Measurements from ENCODE around the gene GAS2L1. TPM values are rescaled to one million over a fixed set of nuclear protein-coding genes. Genes with fewer than 3 reads are reported as not detected.
A peak's percentile ranks its signal among the peaks of the same experiment; 100 is the strongest.

The GAS2L1 gene
- total RNA-seq, 2 donors from 2014 or later: 0.41 to 0.79 TPM

GRCh38 chr22:29267858-29268510 lies 38.5 kb upstream of the GAS2L1 start, which contains the start of the genes EWSR1 and RHBDD3:
TSS of gene EWSR1 (plus strand) at chr22:29268268. CDS start at chr22:29268337, 69 bp downstream.
TSS of gene RHBDD3 (minus strand) at chr22:29267981. CDS start at chr22:29265626, 2,355 bp downstream.
- Mint-ChIP-seq H3K36me3 (ENCODE audit: insufficient read depth in 2 of 2) (peaks cover 13 to 28% of the 10 kb centered on the region in 2 donors), H3K27me3 (ENCODE audit: low read depth) (no peaks in the 10 kb centered on the region), H3K27ac (peak within 1 kb of the TSS; percentile 98), H3K4me3 (peak within 1 kb of the TSS; percentile 81 to 98), H3K9me3 (no peaks in the 10 kb centered on the region), H3K4me1 (ENCODE audit: low read depth) (peaks cover 54% of the 10 kb centered on the region)
- ATAC-seq (replicated peaks in 1 of 2) (peak; percentile 92 to 93), DNase-seq (peak; percentile 96 to 99)

DNA sequence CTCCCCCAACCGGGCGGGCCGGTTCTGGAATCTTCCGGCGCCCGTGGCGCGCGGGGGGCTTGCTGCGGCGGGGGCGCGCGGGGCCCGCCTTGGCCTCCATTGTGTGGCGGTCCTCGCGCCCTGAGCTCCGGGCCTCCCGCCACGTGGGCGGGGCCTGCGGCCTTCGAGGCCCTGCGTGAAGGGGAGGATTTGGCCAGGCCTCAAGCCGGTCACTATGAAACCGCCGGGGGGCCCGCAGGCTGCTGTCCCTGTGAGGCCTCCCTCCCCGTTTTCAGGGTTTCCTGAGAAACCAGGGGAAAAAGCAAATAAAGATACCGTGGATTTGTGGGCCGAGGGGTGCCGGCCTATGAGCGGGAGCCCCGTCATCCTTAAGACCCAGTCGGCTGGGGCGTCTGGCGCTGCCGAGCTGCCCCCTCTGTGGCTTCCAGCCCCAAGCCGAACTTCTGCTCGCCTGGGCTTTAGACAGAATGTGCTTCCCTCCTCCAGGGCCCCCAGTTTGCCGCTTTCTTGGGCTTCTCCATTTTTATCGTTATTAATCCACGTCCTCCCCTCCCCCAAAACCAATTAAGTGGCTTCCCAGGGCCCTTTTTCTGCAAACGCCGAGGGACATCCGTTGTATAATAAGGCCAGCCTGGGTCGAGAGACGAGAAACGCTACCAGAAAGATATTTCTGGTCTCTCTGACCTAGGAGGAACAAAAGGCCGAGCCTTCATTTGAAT lies 37.8 kb upstream of the GAS2L1 start:
- peak overlapping the region; percentile 81 to 98 for H3K4me3 Mint-ChIP-seq
- ATAC-seq (replicated peaks in 1 of 2) (peak; percentile 32 to 35), DNase-seq (peak; percentile 51 to 54)
- H3K27ac Mint-ChIP-seq: peak overlapping the region; percentile 98
- H3K27me3 Mint-ChIP-seq (ENCODE audit: low read depth): no peaks in the 10 kb centered on the region
- H3K9me3 Mint-ChIP-seq: no peaks in the 10 kb centered on the region
- H3K36me3 Mint-ChIP-seq (ENCODE audit: insufficient read depth in 2 of 2): peaks cover 15 to 35% of the 10 kb centered on the region in 2 donors
- peaks cover 61% of the 10 kb centered on the region for H3K4me1 Mint-ChIP-seq (ENCODE audit: low read depth)

- peak overlapping the region; percentile 81 to 98 for H3K4me3 Mint-ChIP-seq
- peaks cover 15 to 39% of the 10 kb centered on the region in 2 donors for H3K36me3 Mint-ChIP-seq (ENCODE audit: insufficient read depth in 2 of 2)
- DNase-seq: no peak
- H3K27me3 Mint-ChIP-seq (ENCODE audit: low read depth): no peaks in the 10 kb centered on the region
- peaks cover 66% of the 10 kb centered on the region for H3K4me1 Mint-ChIP-seq (ENCODE audit: low read depth)
- no peaks in the 10 kb centered on the region for H3K9me3 Mint-ChIP-seq
- H3K27ac Mint-ChIP-seq: peak overlapping the region; percentile 98
- no peak for ATAC-seq (replicated peaks in 1 of 2)
Measured at GRCh38 chr22:29269230-29269604, 37.2 kb upstream of the GAS2L1 start.

DNA sequence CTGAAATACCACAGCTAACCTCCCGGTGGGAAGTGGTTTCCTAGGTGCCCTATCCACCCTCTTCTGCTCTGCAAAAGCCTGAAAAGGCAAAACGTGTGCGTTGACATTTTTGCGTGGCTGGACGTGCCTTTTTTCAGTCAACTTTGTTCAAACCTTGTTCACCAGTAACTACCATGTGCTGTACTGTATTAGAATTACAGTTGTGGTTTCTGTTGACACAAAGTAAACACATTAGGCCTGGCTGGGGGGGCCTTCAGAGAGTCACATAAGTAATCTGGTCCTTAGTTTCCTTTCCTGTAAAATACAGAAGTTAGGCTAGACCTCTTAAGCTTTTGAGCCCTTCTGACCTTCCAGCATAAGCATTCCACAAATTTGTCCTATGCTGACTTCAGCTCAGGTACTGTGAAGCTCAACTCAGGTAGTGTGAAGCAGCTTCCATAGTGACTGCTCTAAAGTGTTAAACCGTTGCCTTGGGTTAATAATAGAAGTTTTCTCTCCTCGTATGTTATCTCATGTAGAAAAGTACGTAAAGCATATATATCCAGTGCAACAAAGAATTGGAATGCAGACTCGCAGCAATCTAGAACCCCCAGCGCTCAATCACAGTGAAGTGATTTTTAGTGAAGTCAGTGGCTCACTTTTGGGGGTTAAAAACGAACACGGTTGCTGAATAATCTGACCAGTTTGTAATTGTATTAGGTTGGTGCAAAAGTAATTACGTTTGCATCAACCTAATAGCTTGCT lies 36.5 kb upstream of the GAS2L1 start:
- ATAC-seq (replicated peaks in 1 of 2) (no peak), DNase-seq (peak in 1 of 2 donors; percentile 16)
- peak overlapping the region; percentile 81 to 98 for H3K4me3 Mint-ChIP-seq
- H3K27ac Mint-ChIP-seq: peak overlapping the region; percentile 98
- peaks cover 73% of the 10 kb centered on the region for H3K4me1 Mint-ChIP-seq (ENCODE audit: low read depth)
- H3K36me3 Mint-ChIP-seq (ENCODE audit: insufficient read depth in 2 of 2): peaks cover 16 to 45% of the 10 kb centered on the region in 2 donors
- H3K9me3 Mint-ChIP-seq: no peaks in the 10 kb centered on the region
- H3K27me3 Mint-ChIP-seq (ENCODE audit: low read depth): no peaks in the 10 kb centered on the region

- DNase-seq (no peak), ATAC-seq (replicated peaks in 1 of 2) (no peak)
- H3K27ac Mint-ChIP-seq: peak overlapping the region; percentile 96
- H3K4me3 Mint-ChIP-seq: peak overlapping the region; percentile 81 to 98
- no peaks in the 10 kb centered on the region for H3K27me3 Mint-ChIP-seq (ENCODE audit: low read depth)
- peaks cover 81% of the 10 kb centered on the region for H3K4me1 Mint-ChIP-seq (ENCODE audit: low read depth)
- no peaks in the 10 kb centered on the region for H3K9me3 Mint-ChIP-seq
- peaks cover 19 to 47% of the 10 kb centered on the region in 2 donors for H3K36me3 Mint-ChIP-seq (ENCODE audit: insufficient read depth in 2 of 2)
Measured at GRCh38 chr22:29270475-29271271, 35.8 kb upstream of the GAS2L1 start.

DNA sequence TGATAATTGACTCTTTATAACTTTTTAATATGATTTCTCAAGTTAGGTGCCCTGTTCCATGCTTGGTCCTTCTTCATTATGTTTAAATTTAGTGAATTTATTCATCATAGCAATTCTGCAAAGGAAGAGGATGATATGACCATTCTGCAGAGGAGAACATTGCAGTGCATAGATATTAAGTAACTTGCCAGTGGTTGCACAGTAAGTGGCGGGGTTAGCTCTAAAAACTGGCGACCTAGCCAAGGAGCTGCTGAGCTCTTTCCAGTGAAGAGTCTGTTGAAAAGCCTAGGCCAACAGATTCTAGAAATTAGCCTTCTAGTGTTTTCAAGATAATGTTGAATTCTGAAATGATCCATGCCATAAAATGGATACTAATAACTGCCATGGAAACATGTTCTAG lies 33.8 kb upstream of the GAS2L1 start:
- H3K36me3 Mint-ChIP-seq (ENCODE audit: insufficient read depth in 2 of 2): peaks cover 24 to 62% of the 10 kb centered on the region in 2 donors
- H3K4me1 Mint-ChIP-seq (ENCODE audit: low read depth): peaks cover 84% of the 10 kb centered on the region
- H3K27me3 Mint-ChIP-seq (ENCODE audit: low read depth): no peaks in the 10 kb centered on the region
- ATAC-seq (replicated peaks in 1 of 2) (no peak), DNase-seq (no peak)
- peak overlapping the region in 1 of 2 donors; percentile 81 for H3K4me3 Mint-ChIP-seq
- peak overlapping the region; percentile 82 for H3K27ac Mint-ChIP-seq
- H3K9me3 Mint-ChIP-seq: no peaks in the 10 kb centered on the region

GRCh38 chr22:29275167-29275566 lies 31.3 kb upstream of the GAS2L1 start:
- no peak for ATAC-seq (replicated peaks in 1 of 2)

GRCh38 chr22:29275819-29276565 lies 30.5 kb upstream of the GAS2L1 start:
- ATAC-seq (replicated peaks in 1 of 2) (no peak), DNase-seq (no peak)
- peaks cover 19 to 69% of the 10 kb centered on the region in 2 donors for H3K36me3 Mint-ChIP-seq (ENCODE audit: insufficient read depth in 2 of 2)
- H3K9me3 Mint-ChIP-seq: no peaks in the 10 kb centered on the region
- H3K27me3 Mint-ChIP-seq (ENCODE audit: low read depth): no peaks in the 10 kb centered on the region
- peak overlapping the region in 1 of 2 donors; percentile 50 for H3K4me3 Mint-ChIP-seq
- H3K27ac Mint-ChIP-seq: peak overlapping the region; percentile 92
- peaks cover 66% of the 10 kb centered on the region for H3K4me1 Mint-ChIP-seq (ENCODE audit: low read depth)

More at GRCh38 chr22:29275167-29275566, 31.3 kb upstream of the GAS2L1 start:
- Mint-ChIP-seq H3K27me3 (ENCODE audit: low read depth) (no peaks in the 10 kb centered on the region), H3K36me3 (ENCODE audit: insufficient read depth in 2 of 2) (peaks cover 23 to 68% of the 10 kb centered on the region in 2 donors), H3K27ac (peak overlapping the region; percentile 92), H3K9me3 (no peaks in the 10 kb centered on the region), H3K4me1 (ENCODE audit: low read depth) (peaks cover 74% of the 10 kb centered on the region), H3K4me3 (no peak overlapping the region)
- DNase-seq: no peak

GRCh38 chr22:29277927-29278326 lies 28.5 kb upstream of the GAS2L1 start:
- peaks cover 53% of the 10 kb centered on the region for H3K4me1 Mint-ChIP-seq (ENCODE audit: low read depth)
- no peak for ATAC-seq (replicated peaks in 1 of 2)
- H3K9me3 Mint-ChIP-seq: no peaks in the 10 kb centered on the region
- H3K27me3 Mint-ChIP-seq (ENCODE audit: low read depth): no peaks in the 10 kb centered on the region
- no peak for DNase-seq
- peaks cover 21 to 73% of the 10 kb centered on the region in 2 donors for H3K36me3 Mint-ChIP-seq (ENCODE audit: insufficient read depth in 2 of 2)
- no peak overlapping the region for H3K4me3 Mint-ChIP-seq
- peak overlapping the region; percentile 26 for H3K27ac Mint-ChIP-seq

GRCh38 chr22:29284196-29284595 lies 22.3 kb upstream of the GAS2L1 start:
- no peak overlapping the region for H3K4me3 Mint-ChIP-seq
- ATAC-seq (replicated peaks in 1 of 2) (no peak), DNase-seq (no peak)
- no peak overlapping the region for H3K27ac Mint-ChIP-seq
- peaks cover 16% of the 10 kb centered on the region for H3K4me1 Mint-ChIP-seq (ENCODE audit: low read depth)
- H3K9me3 Mint-ChIP-seq: no peaks in the 10 kb centered on the region
- no peaks in the 10 kb centered on the region for H3K27me3 Mint-ChIP-seq (ENCODE audit: low read depth)
- H3K36me3 Mint-ChIP-seq (ENCODE audit: insufficient read depth in 2 of 2): peaks cover 20 to 64% of the 10 kb centered on the region in 2 donors

DNA sequence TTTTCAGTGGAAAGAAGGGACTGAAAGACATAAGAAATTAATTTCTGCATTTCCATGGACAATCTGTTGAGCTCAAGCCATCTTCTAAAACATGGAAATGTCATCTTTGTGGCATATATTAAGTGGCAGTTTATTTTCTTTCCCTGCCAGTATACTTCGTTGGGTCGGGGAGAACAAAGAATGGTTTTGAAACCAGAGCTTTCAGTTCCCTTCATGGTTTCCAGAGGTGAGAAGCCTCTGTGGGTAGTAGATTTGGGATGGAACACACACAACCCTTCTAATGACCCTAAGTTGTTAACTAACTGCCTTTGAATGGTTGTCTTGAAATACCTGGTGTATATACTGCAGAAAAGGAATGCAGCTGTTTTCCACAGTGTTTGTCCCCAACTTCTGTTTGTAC lies 17.6 kb upstream of the GAS2L1 start:
- Mint-ChIP-seq H3K36me3 (ENCODE audit: insufficient read depth in 2 of 2) (peaks cover 20 to 60% of the 10 kb centered on the region in 2 donors), H3K9me3 (no peaks in the 10 kb centered on the region), H3K27ac (peak overlapping the region; percentile 68), H3K4me1 (ENCODE audit: low read depth) (peaks cover 10% of the 10 kb centered on the region), H3K4me3 (no peak overlapping the region), H3K27me3 (ENCODE audit: low read depth) (no peaks in the 10 kb centered on the region)
- ATAC-seq (replicated peaks in 1 of 2) (no peak), DNase-seq (no peak)

- Mint-ChIP-seq H3K27ac (no peak overlapping the region), H3K4me3 (no peak overlapping the region), H3K9me3 (no peaks in the 10 kb centered on the region), H3K36me3 (ENCODE audit: insufficient read depth in 2 of 2) (peaks cover 15 to 58% of the 10 kb centered on the region in 2 donors), H3K4me1 (ENCODE audit: low read depth) (peaks cover 10% of the 10 kb centered on the region), H3K27me3 (ENCODE audit: low read depth) (no peaks in the 10 kb centered on the region)
- ATAC-seq (replicated peaks in 1 of 2) (no peak), DNase-seq (no peak)
Measured at GRCh38 chr22:29290061-29290460, 16.4 kb upstream of the GAS2L1 start.
